SU-DHL-6 (cell line): ENCODE data around the gene HSPB8.

Source experiments
- H2AFZ ChIP-seq: fragments of 200-600 bp; sonication (generic); 2 replicates; pipeline ENCODE4 v1.6.1; 2014; ENCODE audit warnings: low read depth, mild to moderate bottlenecking, moderate library complexity, mixed read lengths, antibody characterized with exemption, low read length; ENCODE audit not compliant: severe bottlenecking
- H3F3A ChIP-seq: fragments of 200-600 bp; shearing (Covaris generic); 2 replicates; pipeline ENCODE4 v1.6.0; 2016; ENCODE audit warnings: antibody characterized with exemption, mild to moderate bottlenecking; ENCODE audit not compliant: insufficient read depth
- H3K27ac ChIP-seq: fragments of 200-600 bp; sonication (generic); 2 replicates; pipeline ENCODE4 v1.5.1; 2016; ENCODE audit warnings: low read depth, mild to moderate bottlenecking, low read length, moderate library complexity, mixed read lengths
- H3K27me3 ChIP-seq: fragments of 200-600 bp; sonication (generic), shearing (Covaris generic); 2 replicates; pipeline ENCODE4 v1.6.0; 2014; ENCODE audit warnings: mild to moderate bottlenecking, low read length
- H3K36me3 ChIP-seq: fragments of 200-600 bp; sonication (generic); 2 replicates; pipeline ENCODE4 v1.6.1; 2014; ENCODE audit warnings: mild to moderate bottlenecking, low read length, mixed read lengths
- H3K4me2 ChIP-seq: fragments of 300-600, 200-600 bp; shearing (Covaris generic), sonication (generic); 2 replicates; pipeline ENCODE4 v1.6.0; 2014; ENCODE audit warnings: low read length, low read depth, mild to moderate bottlenecking; ENCODE audit not compliant: poor library complexity, severe bottlenecking
- H3K4me3 ChIP-seq: fragments of 200-600 bp; sonication (generic); 2 replicates; pipeline ENCODE4 v1.5.1; 2014; ENCODE audit warnings: antibody characterized with exemption, low read length, mild to moderate bottlenecking, mixed read lengths; ENCODE audit not compliant: insufficient read depth, poor library complexity, severe bottlenecking
- H3K79me2 ChIP-seq: fragments of 200-600 bp; sonication (generic); 2 replicates; pipeline ENCODE4 v1.6.1; 2014; ENCODE audit warnings: mild to moderate bottlenecking, low read length, moderate library complexity; ENCODE audit not compliant: insufficient read depth
- H3K9ac ChIP-seq: fragments of 200-600 bp; sonication (generic); 2 replicates; pipeline ENCODE4 v1.7.0; 2014; ENCODE audit warnings: mild to moderate bottlenecking, low read length
- H3K9me2 ChIP-seq: fragments of 200-600 bp; sonication (generic); replicated peaks from 2 replicates; pipeline ENCODE4 v1.6.1; 2014; ENCODE audit warnings: low read length; ENCODE audit not compliant: insufficient read depth
- H3K9me3 ChIP-seq: fragments of 200-600 bp; sonication (generic); 2 replicates; pipeline ENCODE4 v1.6.1; 2014; ENCODE audit warnings: low read length, mixed read lengths; ENCODE audit not compliant: insufficient read depth
- H4K20me1 ChIP-seq: fragments of 200-600 bp; sonication (generic); 2 replicates; pipeline ENCODE4 v1.6.1; 2014; ENCODE audit warnings: low read depth, mild to moderate bottlenecking, antibody characterized with exemption, low read length, moderate library complexity, mixed read lengths
- CTCF ChIP-seq: fragments of 200-600 bp; sonication (generic); IDR thresholded peaks from one replicate; pipeline ENCODE4 v1.5.1; 2017; ENCODE audit warnings: antibody characterized with exemption, mild to moderate bottlenecking, low read length, moderate library complexity; ENCODE audit not compliant: insufficient read depth, poor library complexity, severe bottlenecking
- EZH2phosphoT487 ChIP-seq: fragments of 200-600 bp; sonication (generic), shearing (Covaris generic); conservative IDR thresholded peaks from 2 replicates; pipeline ENCODE4 v1.6.1; 2018; ENCODE audit warnings: mild to moderate bottlenecking, antibody characterized with exemption, low read length, moderate library complexity, mixed read lengths

HSPB8 gene

DNA sequence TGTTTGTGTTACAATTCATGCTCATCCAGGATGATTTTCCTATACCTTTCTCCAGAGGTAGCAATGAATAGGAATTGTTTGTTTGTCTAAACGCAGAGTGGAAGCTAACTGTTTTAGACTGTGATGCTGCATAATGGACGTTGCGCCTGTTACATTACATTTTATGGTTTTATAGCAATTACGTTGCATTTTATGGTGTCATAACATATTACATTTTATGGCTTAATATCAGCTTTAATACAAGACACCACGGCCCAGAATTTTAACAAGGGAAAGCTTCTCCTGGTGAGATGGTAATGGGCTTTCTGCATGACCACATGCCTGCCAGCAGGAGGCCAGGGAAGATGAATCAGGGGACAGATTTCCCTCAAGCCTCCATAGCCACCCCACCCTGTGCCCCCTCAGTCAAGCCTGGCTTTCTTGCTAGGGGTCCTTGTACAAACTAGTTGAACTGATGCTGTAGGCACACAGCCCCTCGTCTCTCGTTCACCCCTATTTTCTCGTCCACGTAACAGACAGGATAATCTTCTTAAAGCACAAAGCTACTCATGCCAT, 56.5 kb downstream of the HSPB8 start:
- Histone ChIP-seq H3K4me2 (no peak overlapping the region), H3K4me3 (no peak overlapping the region), H3F3A (no peaks in the 10 kb centered on the region), H4K20me1 (no peaks in the 10 kb centered on the region), H3K27ac (no peak overlapping the region), H3K79me2 (no peaks in the 10 kb centered on the region), H3K36me3 (no peaks in the 10 kb centered on the region), H3K9me3 (no peaks in the 10 kb centered on the region), H3K9ac (no peak overlapping the region), H2AFZ (no peak overlapping the region), H3K27me3 (no peaks in the 10 kb centered on the region), H3K9me2 (no peaks in the 10 kb centered on the region)
- TF ChIP-seq EZH2phosphoT487 (no peak), CTCF (no peak)

DNA sequence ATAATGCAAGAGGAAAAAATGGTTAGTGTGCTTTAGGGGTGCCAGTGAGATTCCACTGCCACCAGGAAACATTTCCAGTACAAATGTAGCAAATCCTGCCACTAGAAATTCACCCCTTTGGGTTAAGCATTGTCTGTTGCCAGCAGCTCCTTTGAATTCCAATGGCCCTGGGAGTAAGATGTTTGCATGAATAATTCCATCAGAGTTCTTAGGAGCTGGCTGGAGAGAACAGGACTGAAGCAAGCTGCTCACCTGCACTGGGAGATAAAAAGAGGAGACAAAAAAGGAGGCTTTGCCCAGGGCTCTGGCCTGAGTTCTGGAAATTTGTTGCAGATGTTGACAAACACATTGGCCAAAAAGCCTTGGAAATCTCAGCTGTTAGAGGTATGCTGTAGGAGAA, 57.6 kb downstream of the HSPB8 start:
- Histone ChIP-seq H4K20me1 (no peaks in the 10 kb centered on the region), H3K79me2 (no peaks in the 10 kb centered on the region), H3K36me3 (no peaks in the 10 kb centered on the region), H3K9me2 (no peaks in the 10 kb centered on the region), H3K27ac (no peak overlapping the region), H3K9ac (no peak overlapping the region), H3K9me3 (no peaks in the 10 kb centered on the region), H3F3A (no peaks in the 10 kb centered on the region), H3K4me2 (no peak overlapping the region), H2AFZ (no peak overlapping the region), H3K4me3 (no peak overlapping the region), H3K27me3 (no peaks in the 10 kb centered on the region)
- TF ChIP-seq CTCF (no peak), EZH2phosphoT487 (no peak)

DNA sequence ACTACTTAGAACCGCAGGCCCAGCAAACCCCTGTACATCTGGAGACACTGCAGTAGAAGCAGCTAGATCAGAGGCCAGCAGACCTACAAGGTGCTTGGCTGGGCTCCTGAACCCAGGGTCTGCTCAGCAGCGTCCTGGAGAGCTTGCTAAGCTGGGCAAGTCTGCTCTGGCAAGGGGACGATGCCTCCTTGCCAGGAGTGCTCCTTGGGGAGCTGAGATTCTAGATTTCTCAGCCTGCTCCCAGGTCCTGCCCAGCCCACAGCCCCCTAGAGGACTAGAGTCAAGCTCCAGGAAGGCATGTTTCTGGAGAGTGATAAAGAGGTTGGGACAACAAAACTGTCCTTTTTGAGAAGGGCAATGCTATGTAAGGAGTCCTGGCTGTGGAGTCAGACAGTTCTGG, 60.3 kb downstream of the HSPB8 start:
- H3K36me3 ChIP-seq: no peaks in the 10 kb centered on the region
- H3K79me2 ChIP-seq: no peaks in the 10 kb centered on the region
- no peak overlapping the region for H3K9ac ChIP-seq
- H3F3A ChIP-seq: no peaks in the 10 kb centered on the region
- no peaks in the 10 kb centered on the region for H3K9me3 ChIP-seq
- H3K4me2 ChIP-seq: no peak overlapping the region
- no peak overlapping the region for H3K27ac ChIP-seq
- no peaks in the 10 kb centered on the region for H3K27me3 ChIP-seq
- H2AFZ ChIP-seq: no peak overlapping the region
- no peak overlapping the region for H3K4me3 ChIP-seq
- H3K9me2 ChIP-seq: no peaks in the 10 kb centered on the region
- H4K20me1 ChIP-seq: no peaks in the 10 kb centered on the region
- TF ChIP-seq EZH2phosphoT487: no peak

- Histone ChIP-seq H3K36me3 (no peaks in the 10 kb centered on the region), H3K9ac (no peak overlapping the region), H3K4me2 (no peak overlapping the region), H3F3A (no peaks in the 10 kb centered on the region), H4K20me1 (no peaks in the 10 kb centered on the region), H3K27ac (no peak overlapping the region), H3K4me3 (no peak overlapping the region), H2AFZ (no peak overlapping the region), H3K9me3 (no peaks in the 10 kb centered on the region), H3K79me2 (no peaks in the 10 kb centered on the region), H3K27me3 (no peaks in the 10 kb centered on the region), H3K9me2 (no peaks in the 10 kb centered on the region)
- TF ChIP-seq CTCF: no peak
- TF ChIP-seq EZH2phosphoT487: no peak
Measured at GRCh38 chr12:119241049-119241448, 62.3 kb downstream of the HSPB8 start.
